ENCODE results near the gene ALDH3B2. TPM values are rescaled to one million over a fixed set of nuclear protein-coding genes. Genes with fewer than 3 reads are reported as not detected.
A peak's percentile ranks its signal among the peaks of the same experiment; 100 is the strongest.

Gene ALDH3B2
- total RNA-seq, 3 donors from 2014 or later: 0.29 to 0.48 TPM; not detected in 1

GRCh38 chr11:67657300-67657699 lies 17.1 kb downstream of the ALDH3B2 start:
- intact Hi-C loops (cut with DNase I, micrococcal nuclease): no loop called here
- ATAC-seq: no peak

GRCh38 chr11:67656278-67656922 lies 18.0 kb downstream of the ALDH3B2 start:
- DNase-seq (no peak), ATAC-seq (no peak)
- Histone ChIP-seq H3K9me3 (no peaks in the 10 kb centered on the region), H3K4me3 (no peak overlapping the region), H3K4me1 (ENCODE audit: low read depth) (peaks cover 10% of the 10 kb centered on the region), H3K36me3 (ENCODE audit: low read depth) (no peaks in the 10 kb centered on the region)
- intact Hi-C loops (cut with DNase I, micrococcal nuclease): no loop called here
- TF ChIP-seq, protein P1, sequence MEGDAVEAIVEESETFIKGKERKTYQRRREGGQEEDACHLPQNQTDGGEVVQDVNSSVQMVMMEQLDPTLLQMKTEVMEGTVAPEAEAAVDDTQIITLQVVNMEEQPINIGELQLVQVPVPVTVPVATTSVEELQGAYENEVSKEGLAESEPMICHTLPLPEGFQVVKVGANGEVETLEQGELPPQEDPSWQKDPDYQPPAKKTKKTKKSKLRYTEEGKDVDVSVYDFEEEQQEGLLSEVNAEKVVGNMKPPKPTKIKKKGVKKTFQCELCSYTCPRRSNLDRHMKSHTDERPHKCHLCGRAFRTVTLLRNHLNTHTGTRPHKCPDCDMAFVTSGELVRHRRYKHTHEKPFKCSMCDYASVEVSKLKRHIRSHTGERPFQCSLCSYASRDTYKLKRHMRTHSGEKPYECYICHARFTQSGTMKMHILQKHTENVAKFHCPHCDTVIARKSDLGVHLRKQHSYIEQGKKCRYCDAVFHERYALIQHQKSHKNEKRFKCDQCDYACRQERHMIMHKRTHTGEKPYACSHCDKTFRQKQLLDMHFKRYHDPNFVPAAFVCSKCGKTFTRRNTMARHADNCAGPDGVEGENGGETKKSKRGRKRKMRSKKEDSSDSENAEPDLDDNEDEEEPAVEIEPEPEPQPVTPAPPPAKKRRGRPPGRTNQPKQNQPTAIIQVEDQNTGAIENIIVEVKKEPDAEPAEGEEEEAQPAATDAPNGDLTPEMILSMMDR (IDR thresholded peaks at IDR 0.05): no peak

More at GRCh38 chr11:67657300-67657699, 17.1 kb downstream of the ALDH3B2 start:
- Histone ChIP-seq H3K9me3 (no peaks in the 10 kb centered on the region), H3K36me3 (ENCODE audit: low read depth) (no peaks in the 10 kb centered on the region), H3K4me3 (no peak overlapping the region), H3K4me1 (ENCODE audit: low read depth) (peaks cover 7% of the 10 kb centered on the region)
- TF ChIP-seq, protein P1 (IDR thresholded peaks at IDR 0.05): no peak
- no peak for DNase-seq

DNA sequence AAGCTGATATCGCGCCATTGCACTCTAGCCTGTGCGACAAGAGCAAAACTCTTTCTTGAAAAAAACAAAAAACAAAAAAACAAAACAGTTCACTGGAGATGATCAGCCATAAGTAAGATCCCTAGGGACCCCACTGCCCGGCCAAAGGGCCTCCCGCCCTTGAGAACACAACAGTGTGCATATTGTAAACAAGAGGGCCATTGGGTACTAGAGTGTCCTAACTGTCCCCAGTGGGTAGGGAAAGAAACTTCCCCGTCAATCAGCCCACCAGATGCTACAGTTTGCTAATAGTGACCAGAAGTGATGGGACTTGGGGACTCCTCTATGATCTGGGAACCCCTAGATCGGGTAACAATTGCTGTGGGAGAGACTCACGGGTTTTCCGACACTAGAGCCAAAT lies 20.2 kb downstream of the ALDH3B2 start:
- Histone ChIP-seq H3K36me3 (ENCODE audit: low read depth) (no peaks in the 10 kb centered on the region), H3K9me3 (no peaks in the 10 kb centered on the region), H3K4me3 (no peak overlapping the region), H3K4me1 (ENCODE audit: low read depth) (peaks cover 15% of the 10 kb centered on the region)
- ATAC-seq (no peak), DNase-seq (peak in 1 of 3 donors; percentile 16)
- TF ChIP-seq, protein P1 (IDR thresholded peaks at IDR 0.05): no peak
- intact Hi-C loops (cut with DNase I, micrococcal nuclease): no loop called here

- Histone ChIP-seq H3K4me3 (no peak overlapping the region), H3K9me3 (no peaks in the 10 kb centered on the region), H3K4me1 (ENCODE audit: low read depth) (peaks cover 15% of the 10 kb centered on the region), H3K36me3 (ENCODE audit: low read depth) (no peaks in the 10 kb centered on the region)
- intact Hi-C loops (cut with DNase I, micrococcal nuclease): no loop called here
- TF ChIP-seq, protein P1 (IDR thresholded peaks at IDR 0.05): no peak
- no peak for ATAC-seq
- peak in 1 of 3 donors; percentile 24 for DNase-seq
These were observed 21.2 kb downstream of the ALDH3B2 start for GRCh38 chr11:67652965-67653845.

DNA sequence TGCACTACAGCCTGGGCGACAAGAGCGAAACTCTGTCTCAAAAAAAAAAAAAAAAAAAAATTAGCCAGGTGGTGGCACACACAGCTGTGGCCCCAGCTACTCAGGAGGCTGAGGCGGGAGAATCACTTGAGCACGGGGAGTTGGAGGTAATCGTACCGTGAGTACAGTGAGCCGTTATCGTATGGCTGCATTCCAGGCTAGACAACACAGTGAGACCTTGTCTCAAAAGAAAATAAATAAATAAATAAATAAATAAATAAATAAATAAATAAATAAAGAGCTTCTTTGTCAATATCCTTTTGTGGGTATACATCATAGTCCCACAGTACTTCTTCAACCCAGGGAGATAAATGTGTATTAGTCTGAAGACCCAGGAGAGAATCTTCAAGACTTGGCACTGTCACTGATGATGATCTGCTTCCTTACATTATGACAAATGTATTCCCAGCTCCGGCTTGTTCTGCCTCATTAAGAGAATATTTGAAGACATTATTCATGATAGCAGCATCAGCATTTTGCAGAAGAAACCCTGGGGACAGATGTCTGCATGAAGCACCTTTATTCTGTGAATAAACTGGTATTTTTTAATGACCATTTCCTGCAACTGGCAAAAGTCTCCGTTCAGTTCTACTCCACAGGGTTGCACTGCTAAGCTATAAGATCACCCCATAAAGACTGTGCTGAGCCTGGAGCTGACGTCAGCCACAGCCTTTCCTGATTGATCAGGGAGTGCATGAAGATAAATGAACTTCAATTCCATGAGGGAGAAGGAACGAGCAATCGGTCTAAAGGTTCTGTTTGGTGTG lies 22.2 kb downstream of the ALDH3B2 start:
- Histone ChIP-seq H3K4me3 (no peak overlapping the region), H3K36me3 (ENCODE audit: low read depth) (no peaks in the 10 kb centered on the region), H3K9me3 (no peaks in the 10 kb centered on the region), H3K4me1 (ENCODE audit: low read depth) (peaks cover 15% of the 10 kb centered on the region)
- intact Hi-C loops (cut with DNase I, micrococcal nuclease): no loop called here
- ATAC-seq: peak; percentile 56
- DNase-seq: peak in 2 of 3 donors; percentile 40 to 42
- TF ChIP-seq, protein P1 (IDR thresholded peaks at IDR 0.05): no peak

All from mucosa of descending colon (tissue), 3 donors.